Fibroblast of pulmonary artery (primary cell): Measurements from ENCODE around the gene TCAP.

Source experiments
- DNase-seq: peaks from one replicate; pipeline ENCODE4 v3.0.0-alpha.2; 2010; ENCODE audit warnings: low read depth
- H3K4me3 ChIP-seq: replicated peaks from 2 replicates; pipeline ENCODE4 v1.5.1; 2011; ENCODE audit warnings: low read depth, mild to moderate bottlenecking, control low read depth, low read length, moderate library complexity
- TF ChIP-seq, protein P1 (sequence below): IDR thresholded peaks from 2 replicates; pipeline ENCODE4 v1.5.1; 2011; ENCODE audit warnings: mild to moderate bottlenecking, control low read depth, low read length, inconsistent platforms; ENCODE audit errors: missing control alignments

TCAP gene

DNA sequence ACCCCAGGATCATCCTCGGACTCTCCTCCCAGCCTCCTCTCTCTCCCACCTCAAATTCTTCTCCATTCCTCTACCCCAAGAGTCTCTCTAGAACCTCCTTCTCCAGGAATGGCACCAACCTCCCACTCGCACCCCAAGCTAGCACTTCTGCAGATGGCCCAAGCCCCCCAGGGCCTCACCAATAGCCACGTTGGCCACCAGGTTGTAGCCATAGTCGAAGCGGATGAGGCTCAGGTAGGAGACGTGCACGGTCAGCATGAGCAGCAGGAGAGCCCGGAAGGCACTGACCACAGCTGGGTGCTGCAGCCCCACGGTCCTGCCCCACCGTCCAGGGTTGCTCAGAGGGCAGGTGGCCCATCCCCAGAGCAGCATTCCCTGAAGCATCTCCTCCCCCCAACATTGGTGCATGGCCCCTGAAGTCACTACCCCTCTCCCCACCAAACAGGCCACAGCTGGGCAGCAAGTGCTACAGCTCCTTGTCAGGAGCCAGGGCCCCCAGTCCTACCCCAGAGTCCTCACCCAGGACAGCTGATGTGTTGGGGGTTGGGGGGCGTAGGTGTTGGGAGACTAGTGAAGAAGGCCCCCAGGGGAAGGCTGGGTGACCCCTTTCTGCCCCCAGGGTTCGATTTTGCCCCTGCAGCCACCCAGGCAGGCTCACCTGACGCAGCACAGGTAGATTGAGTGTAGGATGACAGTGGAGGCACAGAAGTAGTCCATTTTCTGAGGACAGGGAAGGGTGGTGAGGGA lies 8.4 kb downstream of the TCAP start:
- TF ChIP-seq, protein P1, sequence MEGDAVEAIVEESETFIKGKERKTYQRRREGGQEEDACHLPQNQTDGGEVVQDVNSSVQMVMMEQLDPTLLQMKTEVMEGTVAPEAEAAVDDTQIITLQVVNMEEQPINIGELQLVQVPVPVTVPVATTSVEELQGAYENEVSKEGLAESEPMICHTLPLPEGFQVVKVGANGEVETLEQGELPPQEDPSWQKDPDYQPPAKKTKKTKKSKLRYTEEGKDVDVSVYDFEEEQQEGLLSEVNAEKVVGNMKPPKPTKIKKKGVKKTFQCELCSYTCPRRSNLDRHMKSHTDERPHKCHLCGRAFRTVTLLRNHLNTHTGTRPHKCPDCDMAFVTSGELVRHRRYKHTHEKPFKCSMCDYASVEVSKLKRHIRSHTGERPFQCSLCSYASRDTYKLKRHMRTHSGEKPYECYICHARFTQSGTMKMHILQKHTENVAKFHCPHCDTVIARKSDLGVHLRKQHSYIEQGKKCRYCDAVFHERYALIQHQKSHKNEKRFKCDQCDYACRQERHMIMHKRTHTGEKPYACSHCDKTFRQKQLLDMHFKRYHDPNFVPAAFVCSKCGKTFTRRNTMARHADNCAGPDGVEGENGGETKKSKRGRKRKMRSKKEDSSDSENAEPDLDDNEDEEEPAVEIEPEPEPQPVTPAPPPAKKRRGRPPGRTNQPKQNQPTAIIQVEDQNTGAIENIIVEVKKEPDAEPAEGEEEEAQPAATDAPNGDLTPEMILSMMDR = no peak
- no peak overlapping the region for H3K4me3 ChIP-seq
- no peak for DNase-seq

DNA sequence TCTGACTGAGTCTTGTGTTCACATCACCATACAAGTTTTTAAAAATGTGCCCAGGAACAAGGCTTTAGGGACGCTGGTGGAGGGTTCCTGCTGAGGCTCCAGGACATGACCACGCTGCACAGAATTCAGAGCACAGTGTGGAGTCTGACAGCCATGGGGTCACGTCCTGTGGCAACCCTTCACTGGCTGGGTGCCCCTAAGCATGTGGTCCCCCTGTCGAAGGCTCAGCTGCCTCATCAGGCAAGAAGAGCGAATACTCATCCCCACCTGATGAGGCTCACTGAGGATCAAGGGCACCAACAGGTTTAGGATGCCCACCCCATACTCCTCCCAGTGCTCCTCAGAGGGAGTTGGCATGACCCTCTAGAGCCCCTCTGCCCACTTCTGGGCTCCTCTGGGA lies 9.0 kb downstream of the TCAP start:
- H3K4me3 ChIP-seq = no peak overlapping the region
- DNase-seq = no peak
- TF ChIP-seq, protein P1 = no peak

DNA sequence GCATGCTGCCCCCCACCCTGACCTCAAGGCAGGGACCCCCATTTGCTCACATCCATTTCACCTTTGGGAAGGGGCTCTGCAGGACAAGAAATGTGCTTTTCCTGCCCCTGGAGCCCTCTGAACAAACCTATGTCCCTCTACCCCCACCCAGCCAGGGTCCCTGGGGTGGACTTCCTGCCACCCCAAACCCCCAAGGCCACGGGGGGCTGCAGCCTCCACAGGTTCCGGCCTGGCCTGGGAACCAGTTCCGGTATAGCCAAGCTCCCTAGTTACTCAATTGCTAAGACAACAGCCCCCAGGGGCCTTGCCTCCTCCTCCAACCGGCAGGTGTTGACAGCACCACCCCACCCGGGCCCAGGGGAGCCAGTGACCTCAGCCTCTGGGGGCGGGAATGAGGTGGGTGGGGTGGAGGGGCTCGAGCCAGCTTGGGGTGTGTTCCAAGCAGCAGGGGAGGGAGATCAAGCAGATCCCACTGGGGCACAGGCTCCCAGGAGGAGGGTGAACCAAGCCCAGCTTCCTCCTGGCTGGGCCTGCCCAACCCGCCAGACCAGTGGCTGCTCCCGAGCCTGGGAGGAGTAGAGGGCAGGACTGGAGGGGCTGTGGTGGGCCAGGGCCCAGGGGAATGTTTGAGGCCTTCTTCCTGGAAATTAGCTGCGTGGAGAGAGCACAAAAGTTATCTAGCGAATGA lies 9.7 kb downstream of the TCAP start:
- no peak overlapping the region for H3K4me3 ChIP-seq
- DNase-seq = no peak
- TF ChIP-seq, protein P1 = no peak

DNA sequence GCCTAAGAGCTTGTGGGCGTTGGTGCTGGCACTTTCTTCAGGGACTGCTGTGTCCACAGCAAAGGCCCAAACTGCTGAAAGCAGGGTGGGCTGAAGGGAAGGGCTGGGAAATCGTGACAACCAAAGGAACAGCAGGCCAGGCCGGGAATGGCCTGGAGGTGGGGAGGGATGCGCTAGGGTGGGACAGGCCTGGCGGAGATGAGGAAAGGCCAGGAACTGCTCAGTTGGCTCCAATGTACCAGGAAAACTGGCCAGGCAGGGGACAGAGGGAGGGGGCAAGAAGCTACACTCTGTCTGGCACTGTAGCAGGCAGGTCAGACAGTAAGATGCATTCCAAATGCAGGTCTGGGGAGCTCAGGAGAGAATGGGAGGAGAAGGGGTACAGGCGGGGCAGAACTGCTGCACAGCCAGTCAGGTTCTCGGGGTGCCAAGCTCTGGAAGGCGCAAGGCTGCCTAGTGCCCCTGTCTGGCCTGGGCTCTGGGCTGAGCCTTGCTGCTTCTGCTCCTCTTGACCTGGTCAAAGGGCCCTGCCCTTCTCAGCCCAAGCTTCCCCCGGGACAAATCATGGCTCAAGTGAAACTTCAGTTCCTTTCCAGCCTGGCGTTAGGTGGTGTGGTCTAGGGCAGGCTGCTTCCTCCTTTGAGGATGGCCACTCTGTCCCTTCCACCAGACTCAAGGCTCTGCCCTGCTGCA lies 10.4 kb downstream of the TCAP start:
- DNase-seq = no peak
- no peak overlapping the region for H3K4me3 ChIP-seq
- TF ChIP-seq, protein P1 = no peak

DNA sequence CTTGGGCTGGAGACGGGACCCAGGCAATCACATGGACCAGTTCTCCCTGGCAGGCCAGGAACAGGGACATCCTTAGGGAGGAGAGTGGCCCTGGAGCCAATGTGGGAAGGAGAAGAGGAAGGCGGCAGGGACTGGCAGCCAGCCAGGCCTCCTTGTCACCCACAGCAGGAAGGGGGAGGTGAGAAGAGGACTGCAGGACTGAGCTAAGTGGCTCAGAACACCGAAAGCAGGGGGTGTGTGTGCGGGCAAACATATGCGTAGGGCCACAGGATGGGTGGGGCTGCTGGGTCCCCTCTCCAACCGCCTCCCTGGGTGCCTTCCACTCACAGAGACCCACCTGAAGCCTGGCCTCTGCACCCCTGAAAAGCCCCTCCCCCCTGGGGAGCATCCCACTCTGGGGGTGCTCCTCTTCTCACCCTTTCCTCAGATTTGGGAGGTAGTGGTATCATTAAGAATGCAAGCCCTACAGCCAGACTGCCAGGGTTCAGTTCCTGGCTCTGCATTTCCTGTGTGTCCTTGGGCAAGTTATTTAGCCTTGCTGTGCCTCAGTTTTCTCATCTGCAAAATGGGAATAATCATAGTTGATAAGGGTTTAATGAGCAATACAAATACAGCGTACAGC lies 11.2 kb downstream of the TCAP start:
- no peak for DNase-seq
- H3K4me3 ChIP-seq = no peak overlapping the region
- TF ChIP-seq, protein P1 = no peak

DNA sequence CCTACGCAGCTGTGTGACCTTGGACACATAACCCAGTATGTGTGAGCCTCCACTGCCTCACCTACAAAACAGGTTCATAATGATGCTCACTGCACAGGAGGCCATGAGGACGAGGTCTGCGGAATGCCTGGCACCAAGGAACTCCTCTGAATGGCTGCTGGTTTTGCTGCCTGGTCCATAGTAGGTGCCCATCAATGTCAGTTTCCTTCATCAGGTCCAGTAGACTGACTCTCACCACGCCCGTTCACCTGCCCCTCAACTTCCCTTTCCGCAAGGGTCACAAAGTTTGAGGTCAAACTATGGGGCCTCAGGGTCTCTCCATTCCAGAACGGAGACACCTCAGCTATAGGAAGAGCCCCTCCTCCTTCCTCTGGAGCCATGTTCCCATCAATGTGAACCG lies 11.9 kb downstream of the TCAP start:
- TF ChIP-seq, protein P1 = no peak
- DNase-seq = no peak
- no peak overlapping the region for H3K4me3 ChIP-seq
